SKM-1 treated with dmso at 0.1 percent for 144 hours (cell line): ENCODE measurements around the gene THBS3.
"Not testable (repeated sequence)": the region's sequence is repeated elsewhere in the genome, so short reads cannot be mapped to it uniquely, and the experiment has no call there.

Experiments used
- DNase-seq: peaks from one replicate; lab custom pipeline; 2025; ENCODE audit not compliant: unreplicated experiment; lab: John Stamatoyannopoulos, UW

THBS3 gene

GRCh38 chr1:155191904-155192303, 15.8 kb downstream of the THBS3 start:
- DNase-seq, result no peak

- DNase-seq, result not testable (repeated sequence)
These were observed 17.8 kb downstream of the THBS3 start for GRCh38 chr1:155189926-155190325.

GRCh38 chr1:155188268-155188667, 19.4 kb downstream of the THBS3 start:
- no peak for DNase-seq

- no peak for DNase-seq
These were observed 20.2 kb downstream of the THBS3 start for GRCh38 chr1:155187456-155187891.

- DNase-seq, result no peak
These were observed 20.8 kb downstream of the THBS3 start for GRCh38 chr1:155186794-155187455.

GRCh38 chr1:155186067-155186793, 21.5 kb downstream of the THBS3 start:
- DNase-seq, result no peak

GRCh38 chr1:155185783-155186066, 22.0 kb downstream of the THBS3 start:
- no peak for DNase-seq

GRCh38 chr1:155184835-155185782, 22.6 kb downstream of the THBS3 start:
- DNase-seq, result peak; percentile 87

GRCh38 chr1:155184351-155184811, 23.3 kb downstream of the THBS3 start:
- no peak for DNase-seq

GRCh38 chr1:155183775-155184221, 23.9 kb downstream of the THBS3 start:
- no peak for DNase-seq

- DNase-seq, result no peak
These were observed 25.6 kb downstream of the THBS3 start for GRCh38 chr1:155182052-155182550.

- DNase-seq, result no peak
These were observed 26.2 kb downstream of the THBS3 start for GRCh38 chr1:155181371-155182051.

GRCh38 chr1:155179112-155180031, 28.3 kb downstream of the THBS3 start:
- no peak for DNase-seq

GRCh38 chr1:155178441-155179111, 29.1 kb downstream of the THBS3 start:
- peak; percentile 90 for DNase-seq

- no peak for DNase-seq
These were observed 29.8 kb downstream of the THBS3 start for GRCh38 chr1:155177918-155178281.

GRCh38 chr1:155177192-155177917, 30.3 kb downstream of the THBS3 start:
- no peak for DNase-seq

GRCh38 chr1:155176544-155177071, 31.1 kb downstream of the THBS3 start:
- peak; percentile 73 for DNase-seq

GRCh38 chr1:155175927-155176371, 31.7 kb downstream of the THBS3 start:
- no peak for DNase-seq
